Retina (tissue), 1 donor: ENCODE data around the gene CLDN12.

ENCODE experiments used
- DNase-seq: peaks from one replicate; pipeline ENCODE4 v3.0.0-alpha.2; 2016

CLDN12 gene

DNA sequence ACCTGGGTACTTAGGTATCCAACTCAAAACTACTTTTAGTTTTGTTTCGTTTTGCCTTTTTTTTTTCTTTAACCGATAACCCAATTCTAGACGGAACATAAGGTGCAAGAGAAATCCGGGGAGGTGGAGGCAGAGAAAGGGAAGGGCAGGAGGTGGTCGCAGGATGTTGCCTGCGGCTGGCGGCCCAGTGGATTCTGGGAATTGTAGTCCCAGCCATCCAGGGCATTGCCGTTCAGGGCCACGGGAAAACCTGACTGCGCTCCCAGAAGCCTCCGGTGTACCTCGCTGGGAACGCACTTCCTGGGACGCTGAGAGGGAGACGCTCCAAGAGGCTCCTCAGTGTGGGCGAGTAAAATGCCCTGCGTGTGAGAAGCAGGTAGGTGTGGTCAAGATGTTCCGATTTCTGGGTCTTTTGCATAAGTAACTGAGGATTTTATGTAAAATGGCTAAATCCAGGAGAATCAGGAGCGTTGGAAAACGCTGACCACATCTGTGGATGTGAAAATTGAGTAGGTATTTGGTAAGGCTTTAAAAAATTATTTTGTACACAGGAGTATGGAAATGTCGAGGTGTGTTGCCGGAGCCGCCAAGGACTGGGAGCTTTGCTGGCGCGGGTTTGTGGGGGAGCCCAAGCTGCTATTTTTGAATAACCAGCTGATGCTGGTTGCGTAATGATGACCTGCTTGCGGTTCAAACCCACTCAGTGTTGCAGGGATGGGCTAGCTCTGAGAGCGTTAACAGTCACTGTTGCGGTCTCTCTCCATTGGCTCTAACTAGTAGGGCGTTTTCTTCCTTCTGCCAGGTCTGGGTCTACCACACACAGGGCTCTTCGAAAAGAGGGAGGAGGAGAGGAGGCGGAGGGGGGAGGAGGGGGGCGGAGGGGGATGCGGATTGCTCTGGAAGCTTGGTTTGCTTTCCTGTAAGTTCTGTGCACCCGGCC is at the start of gene CLDN12:
Gene CLDN12, plus strand, starts transcription at position 288 of the 940 bp plus-strand sequence. CDS start 9,216 bp downstream, outside the sequence.
- peak; percentile 90 for DNase-seq

DNA sequence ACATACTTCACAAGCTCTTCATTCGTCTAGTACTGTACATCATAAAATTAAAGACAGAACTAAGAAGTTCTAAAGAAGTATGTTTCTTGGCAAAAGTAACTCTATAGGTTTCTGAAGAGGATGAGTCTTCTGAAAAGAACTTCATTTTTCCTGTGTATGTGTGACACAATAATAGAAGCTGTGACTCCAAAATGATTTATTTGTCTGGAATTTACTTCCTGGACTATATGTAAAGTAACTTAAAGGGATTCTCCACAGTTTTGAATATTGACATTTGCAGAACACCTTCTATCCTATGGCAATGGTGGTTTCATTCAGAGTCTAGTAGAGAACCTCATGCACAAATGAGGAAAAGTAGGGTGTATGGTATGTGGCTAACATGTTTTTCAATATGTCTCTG is 19.8 kb upstream of the CLDN12 start:
- DNase-seq: no peak

DNA sequence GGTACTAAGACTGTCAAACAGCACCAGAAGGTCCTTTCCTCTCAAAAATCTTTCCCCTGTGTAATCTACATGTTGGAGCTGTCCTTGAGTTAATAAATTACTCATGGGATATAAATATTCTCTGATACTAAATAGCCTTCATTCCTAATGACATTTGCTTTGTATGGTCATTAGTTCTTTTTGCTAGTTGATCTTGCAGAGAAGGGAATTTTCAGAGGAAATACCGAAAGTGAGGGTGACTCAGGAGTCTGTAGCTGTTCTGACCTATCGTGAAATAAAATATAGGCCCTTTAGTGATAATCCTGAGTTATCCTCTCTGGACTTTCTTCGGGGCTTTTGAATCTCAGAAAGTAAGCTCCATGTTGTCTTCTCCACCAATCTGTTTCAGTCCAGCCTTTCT is 19.4 kb upstream of the CLDN12 start:
- DNase-seq: no peak

DNA sequence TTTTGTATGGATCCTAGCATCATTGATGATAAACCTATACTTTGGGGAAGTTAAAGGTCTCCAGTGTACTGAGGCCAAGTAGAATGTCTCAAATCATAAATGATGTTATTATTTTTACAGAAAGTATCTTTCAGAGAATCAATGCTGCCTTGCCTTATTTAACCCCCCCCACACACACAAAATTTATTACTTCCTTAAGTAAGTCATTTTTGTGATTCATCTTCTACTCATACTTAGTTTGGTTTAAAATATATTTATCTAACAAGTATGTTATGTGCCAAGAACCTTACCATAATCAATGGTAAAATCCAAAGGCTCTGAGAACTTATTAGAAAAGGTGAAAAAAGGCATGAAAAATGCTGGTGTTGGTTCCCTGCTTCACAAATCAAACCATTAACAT is 18.8 kb upstream of the CLDN12 start:
- DNase-seq: no peak

DNA sequence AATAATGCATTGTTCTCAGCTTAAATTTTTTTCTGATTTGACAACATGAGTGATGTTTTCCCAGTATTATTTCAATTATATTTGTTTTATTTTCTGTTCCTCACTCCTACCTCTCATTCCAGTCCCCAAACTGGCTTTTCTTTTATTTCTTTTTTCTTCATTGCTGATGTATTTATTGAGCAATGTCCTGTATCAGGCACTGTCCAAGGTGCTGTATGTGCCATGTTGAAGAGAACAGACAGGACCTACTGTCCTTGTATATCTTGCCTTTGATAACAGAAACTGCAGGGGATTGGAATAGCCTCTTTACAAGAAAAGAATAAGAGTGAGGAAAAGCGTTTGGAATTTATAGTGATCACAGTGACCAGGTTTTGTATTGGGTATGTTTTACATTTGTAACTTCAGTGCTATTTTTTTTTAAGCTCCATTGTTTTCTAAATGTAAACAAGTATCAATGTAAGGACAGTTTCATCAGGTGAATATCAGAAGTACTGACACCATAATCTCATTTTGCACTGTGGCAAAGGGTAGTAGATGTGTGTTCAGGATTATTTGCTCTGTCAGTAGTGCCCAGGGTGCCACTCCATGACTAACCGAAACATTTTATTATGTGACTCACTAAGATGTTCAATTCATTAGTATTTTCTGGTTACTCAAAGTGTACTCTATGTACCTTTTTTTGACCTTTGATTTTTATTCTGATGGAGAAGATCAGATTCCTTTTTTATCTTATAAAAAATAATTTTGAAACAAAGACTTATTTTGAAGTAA is 15.6 kb upstream of the CLDN12 start:
- no peak for DNase-seq

DNA sequence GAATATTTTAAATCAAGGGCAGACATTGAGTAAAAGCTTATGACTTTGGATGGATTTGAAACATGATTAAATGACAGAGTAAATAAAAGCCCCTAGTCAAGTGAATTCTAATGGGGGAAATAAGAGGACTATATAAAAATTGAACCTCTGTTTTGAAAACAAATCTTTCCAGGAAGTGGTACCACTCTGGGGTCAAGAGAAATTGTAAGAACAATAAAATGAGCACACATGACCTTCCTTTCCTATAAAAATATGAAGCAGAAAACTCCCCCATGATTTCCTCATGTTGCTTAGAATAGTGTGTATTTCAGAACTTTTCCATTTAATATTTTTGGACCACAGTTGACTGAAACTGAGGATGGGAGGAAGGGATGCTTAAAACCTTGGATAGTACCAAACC is 12.3 kb upstream of the CLDN12 start:
- no peak for DNase-seq

DNA sequence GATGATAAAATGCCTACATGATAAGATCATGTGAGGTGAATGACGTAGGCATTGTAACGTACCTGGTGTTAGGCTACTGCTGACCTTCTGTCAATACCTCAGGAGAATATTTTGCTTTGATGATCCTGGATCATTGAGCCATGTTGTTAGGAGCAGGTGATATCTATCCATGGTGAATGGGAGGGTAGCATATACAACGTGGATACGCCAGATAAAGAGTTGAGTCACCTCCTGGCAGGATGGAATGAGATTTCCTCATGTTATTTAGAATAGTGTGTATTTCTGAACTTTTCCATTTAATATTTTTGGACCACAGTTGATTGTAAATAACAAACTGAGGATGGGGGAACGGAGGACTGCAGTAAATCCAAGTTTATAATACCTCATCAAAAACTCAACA is 11.8 kb upstream of the CLDN12 start:
- DNase-seq: no peak

DNA sequence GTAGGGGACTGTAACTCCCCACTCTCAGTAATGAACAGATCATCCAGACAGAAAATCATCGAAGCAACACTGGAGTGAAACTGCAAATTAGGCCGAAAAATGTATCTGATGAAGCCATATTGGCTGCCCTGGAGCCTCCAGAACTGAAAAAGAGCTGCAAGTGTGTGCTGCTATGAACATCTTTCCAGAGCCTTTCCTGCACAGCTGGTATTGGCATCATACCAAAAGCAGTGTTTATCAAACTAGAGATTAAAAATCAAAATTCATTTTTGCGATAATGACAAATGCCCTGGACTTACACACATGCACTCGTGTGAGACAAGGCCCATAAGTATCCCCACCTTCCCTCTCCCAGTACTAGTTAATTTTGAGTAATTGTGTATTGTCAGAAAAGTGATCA is 6.8 kb upstream of the CLDN12 start:
- no peak for DNase-seq

DNA sequence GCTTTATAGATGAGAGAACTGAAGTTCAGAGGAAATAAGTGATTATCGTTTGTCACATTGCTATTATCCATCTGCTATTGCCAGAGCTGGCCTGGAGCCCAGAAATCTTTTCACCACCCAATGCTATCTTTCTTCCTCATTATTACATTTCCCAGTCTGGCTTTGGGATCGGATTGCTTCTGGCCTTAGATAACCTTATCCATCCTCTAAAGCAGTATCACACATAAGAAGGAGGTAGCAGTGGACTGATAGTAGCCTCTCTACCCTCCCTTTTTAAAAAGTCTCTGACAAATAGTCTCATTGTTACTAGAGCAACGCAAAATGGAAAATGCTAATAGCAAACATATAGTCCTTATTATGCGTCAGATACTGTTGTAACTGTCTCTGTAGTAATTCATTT is 1.3 kb upstream of the CLDN12 start:
- DNase-seq: no peak

DNA sequence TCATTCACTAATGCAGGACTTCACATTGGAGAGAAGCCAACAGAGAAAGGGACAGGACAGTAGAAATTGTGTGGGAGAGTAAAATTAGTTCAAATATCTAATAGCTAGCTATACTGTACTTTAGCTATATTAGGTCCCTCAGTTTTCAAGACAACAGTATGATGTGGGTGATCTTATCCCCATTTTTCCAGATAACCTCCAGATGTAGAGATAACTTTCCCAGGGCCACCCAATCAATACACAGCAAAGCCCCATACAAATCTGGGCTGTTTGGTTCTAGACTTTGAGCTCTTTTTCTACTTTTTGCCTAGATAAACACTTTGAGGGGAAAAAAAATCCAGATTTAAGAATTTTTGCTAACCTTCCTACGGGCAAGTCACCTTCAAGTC is 482 bp upstream of the CLDN12 start:
- no peak for DNase-seq

DNA sequence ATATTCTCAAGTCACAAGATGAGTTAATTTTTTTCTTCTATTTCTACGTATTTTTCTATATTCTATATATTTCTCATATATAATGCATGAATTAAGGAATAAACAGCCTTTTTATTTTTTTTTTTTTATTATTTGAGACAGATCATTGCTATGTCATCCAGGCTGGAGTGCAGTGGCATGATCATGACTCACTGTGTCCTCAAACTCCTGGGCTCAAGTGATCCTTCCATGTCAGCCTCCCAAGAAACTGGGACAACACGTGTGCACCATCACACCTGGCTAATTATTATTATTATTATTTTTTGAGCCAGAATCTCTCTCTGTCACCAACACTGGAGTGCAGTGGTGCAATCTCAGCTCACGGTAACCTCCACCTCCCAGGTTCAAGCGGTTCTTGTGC is 1.5 kb downstream of the CLDN12 start:
- no peak for DNase-seq

DNA sequence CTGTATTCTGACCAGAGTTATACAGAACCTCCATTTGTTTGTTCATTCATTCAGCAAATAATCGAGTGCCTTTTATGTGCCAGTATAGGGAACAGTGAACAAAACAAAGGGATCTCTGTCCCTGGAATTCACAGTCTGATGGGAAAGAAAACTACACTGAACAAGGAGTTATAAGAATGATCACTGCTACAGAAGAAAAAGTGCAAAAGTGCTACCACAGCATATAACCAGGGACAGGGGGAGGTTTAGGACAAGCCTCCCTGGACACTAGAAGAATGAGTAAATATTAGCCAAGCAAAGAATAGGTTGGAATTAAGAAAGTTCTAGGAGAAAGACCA is 4.2 kb downstream of the CLDN12 start:
- DNase-seq: no peak

DNA sequence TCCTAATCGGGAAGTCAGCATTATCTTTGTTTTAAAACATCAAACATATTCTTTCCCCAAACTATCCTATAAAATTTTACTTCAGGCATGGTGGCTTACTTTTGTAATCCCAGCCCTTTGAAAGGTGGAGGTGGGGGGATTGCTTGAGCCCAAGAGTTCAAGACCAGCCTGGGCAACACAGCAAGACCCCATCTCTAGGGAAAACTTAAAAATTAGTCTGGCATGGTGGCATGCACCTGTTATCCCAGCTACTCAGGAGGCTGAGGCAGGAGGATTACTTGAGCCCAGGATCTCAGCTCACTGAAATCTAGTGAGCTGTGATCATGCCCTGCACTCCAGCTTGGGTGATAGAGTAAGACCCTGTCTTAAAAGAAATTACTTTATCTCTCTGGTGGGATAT is 4.9 kb downstream of the CLDN12 start:
- no peak for DNase-seq

DNA sequence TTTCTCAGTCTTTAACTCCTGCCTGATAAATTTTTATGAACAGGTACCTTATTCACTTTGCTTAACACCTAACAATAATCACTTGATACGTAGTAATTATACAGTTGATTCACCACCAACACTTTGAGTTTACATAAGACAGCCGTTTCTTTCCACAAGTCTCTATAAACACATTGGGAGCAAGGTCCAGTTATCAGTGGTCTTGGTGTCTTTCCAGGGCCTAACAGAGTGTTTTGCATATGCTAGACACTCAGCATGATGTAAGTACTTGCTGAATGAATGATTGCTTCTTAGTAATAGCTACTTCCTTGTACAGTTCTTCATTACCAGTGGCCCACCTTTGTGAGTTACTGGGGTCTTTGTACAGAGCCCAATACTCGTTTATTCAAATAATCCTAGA is 6.4 kb downstream of the CLDN12 start:
- no peak for DNase-seq

DNA sequence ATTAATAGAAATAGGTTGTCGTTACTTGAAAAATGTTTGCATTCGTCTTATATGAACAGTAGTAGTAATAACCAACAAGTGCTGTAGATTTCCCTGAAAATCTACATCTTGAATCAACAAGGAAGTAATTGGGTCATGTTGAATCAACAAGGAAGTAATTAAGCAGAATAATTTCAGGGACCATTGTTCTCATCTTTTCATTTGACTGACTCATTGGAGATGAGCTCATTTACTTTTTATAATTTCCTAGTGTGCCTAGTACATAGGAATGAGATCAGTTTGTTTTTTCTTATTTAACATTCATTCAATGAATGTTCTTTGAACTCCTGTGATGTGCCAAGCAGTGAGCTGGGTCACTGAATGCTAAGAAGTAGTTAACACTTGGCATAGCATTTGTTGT is 8.2 kb downstream of the CLDN12 start:
- DNase-seq: no peak

DNA sequence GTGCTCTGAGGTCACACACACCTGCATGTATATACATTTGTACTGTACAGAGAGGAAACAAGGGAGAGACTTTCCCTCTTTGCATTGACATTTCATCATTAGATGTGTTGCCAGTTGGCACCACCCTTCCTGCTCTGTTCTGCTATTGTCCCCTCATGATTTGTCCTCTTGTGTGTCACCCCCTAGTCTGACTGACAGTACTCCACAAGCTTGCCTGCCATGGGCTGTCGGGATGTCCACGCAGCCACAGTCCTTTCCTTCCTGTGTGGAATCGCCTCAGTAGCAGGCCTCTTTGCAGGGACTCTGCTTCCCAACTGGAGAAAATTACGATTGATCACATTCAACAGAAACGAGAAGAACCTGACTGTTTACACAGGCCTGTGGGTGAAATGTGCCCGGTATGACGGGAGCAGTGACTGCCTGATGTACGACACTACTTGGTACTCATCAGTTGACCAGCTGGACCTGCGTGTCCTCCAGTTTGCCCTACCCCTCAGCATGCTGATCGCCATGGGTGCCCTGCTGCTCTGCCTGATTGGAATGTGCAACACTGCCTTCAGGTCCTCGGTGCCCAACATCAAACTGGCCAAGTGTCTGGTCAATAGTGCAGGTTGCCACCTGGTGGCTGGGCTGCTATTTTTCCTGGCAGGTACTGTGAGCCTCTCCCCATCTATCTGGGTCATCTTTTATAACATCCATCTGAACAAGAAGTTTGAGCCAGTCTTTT is 9.4 kb downstream of the CLDN12 start:
- DNase-seq: no peak

DNA sequence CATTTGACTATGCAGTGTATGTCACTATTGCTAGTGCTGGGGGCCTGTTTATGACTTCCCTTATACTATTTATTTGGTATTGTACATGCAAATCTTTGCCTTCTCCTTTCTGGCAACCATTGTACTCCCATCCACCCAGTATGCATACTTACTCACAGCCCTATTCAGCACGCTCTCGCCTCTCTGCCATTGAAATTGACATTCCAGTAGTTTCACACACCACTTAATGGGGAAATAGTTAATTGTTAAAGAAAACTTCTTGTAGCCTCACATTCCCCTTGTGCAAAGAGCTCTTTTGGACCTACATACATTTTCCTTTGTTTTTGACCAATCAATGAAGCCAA is 9.9 kb downstream of the CLDN12 start:
- no peak for DNase-seq

DNA sequence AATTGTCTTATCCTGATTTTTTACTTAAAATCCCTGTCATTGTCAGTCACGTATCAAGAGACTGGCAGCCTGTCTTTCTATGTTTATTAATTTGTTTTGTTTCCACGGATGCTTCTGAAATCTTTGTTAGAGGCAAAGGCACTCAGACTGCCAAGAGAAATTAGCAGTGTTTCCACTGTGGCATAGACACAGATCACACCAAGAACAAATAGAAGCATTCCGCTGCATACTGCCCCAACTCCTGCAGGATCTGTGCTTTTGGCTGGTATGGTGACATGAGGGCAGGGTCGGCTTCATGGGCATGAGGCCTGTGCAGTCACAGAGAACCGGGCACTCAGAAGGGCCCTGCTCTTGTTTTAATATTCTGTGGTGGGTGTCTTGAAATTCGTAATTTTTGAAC is 18.4 kb downstream of the CLDN12 start:
- no peak for DNase-seq

DNA sequence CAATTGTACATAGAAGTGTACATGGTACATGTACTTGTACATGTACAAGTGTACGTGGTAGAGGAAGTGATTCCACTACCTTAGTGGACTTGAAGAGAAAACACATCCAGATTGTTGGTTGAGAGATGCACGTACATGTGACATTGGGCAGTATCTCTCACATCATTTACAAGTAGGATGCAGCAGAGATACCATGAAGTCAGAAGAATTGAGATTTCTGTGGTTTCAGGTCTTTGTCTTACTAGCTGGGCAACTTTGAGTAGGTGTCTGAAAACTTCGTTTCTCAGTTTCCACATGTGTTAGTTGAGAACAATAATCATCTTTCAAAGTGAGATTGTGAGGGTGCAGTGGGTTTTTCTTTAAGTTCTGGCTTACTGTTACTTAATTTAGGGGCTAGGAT is 21.5 kb downstream of the CLDN12 start:
- DNase-seq: no peak

DNA sequence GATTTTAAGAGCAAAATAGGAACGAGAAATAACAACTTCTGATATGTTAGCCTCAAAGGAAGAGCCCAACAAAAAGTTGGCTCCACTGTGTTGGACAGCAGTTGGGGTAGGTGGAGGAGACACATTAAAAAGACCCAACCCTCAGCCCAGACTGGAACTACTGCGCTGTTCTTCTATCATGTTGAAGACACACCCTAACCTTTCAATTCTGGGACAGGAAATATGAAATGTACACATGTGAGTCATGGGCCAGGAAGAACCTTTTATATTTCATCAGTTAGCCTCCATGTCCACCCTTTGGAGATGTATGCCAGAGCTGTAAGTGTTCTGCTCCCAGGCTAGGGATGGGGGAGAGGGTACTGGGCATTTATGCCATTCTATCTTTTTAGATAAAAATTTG is 22.1 kb downstream of the CLDN12 start:
- DNase-seq: no peak

DNA sequence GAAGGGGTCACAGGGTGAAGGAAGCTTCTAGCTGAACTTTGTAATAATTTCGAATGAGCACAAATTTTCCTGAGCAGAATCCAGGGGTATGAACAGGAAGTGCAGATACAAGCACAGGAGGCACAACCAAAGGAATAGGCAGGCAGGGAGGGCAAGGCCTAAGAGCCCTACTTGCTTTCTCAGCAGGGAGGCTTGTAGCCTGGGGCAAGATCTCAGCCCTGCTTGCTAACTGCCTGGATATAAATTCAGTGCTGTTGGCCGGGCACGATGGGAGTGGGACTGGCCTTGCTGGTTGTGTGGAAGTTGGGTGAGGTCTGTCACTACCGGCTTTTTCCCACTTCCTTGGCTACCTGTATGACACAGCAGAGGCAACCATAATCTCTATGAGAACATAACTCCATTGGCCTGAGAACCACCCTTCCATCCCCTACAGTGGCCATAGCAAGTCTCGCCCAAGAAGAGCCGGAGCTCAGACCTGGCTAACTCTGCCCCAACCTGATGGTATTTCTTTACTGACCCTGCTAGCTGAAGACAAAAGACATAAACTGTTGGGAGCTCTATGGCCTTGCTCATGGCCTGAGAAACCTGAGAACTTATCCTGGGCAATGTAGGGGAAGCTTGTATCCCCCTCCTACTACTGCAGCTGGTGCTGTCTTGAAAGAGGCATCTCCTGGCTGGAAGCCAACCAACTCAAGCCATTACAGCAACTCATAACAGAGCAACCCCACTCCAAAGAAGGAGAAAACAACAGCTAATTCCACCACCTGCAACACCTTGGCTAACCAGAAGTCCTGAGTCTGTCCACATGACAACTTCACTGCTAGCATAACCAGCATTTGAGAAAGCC is 27.6 kb downstream of the CLDN12 start:
- DNase-seq: no peak

DNA sequence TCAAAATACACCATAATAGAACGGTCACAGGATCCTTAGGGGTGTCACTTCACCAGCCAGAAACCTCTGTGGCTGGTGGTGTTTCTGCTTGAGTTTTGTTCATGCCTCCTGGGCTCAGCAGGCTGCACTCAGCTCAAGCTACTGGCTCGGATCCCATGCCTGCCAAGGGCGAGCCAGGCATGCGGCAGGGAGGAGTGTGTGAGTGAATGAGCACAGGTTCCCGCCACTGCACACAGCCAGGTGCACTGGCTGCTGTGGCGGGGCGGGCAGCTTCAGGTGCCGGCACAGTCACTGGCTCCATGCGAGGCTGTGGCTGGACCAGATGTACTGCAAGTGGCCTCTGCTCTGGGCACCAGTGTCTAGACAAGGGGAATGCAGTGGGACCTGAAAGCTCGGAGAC is 29.5 kb downstream of the CLDN12 start:
- DNase-seq: no peak

DNA sequence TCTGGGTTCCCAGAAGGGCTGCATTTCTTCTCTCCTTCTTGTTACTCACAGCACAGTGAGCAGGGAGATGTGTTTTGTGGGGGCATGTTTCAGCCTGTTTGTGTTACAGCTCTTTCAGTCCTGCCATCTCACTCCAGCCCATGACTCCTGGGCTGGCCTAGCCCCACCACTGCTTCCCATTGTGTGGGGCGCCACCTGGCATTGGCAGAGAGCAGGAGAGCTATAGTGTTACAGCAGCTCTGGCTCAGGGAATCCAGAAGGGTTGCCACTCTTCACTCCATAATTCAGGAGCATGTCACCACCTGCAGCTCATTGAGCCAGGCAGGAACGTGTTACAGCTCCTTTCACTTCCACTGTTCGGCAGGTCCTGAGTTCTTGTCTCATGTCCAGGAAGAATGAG is 30.0 kb downstream of the CLDN12 start:
- DNase-seq: no peak
